ENCODE measurements around the gene ZDHHC21.

DNA sequence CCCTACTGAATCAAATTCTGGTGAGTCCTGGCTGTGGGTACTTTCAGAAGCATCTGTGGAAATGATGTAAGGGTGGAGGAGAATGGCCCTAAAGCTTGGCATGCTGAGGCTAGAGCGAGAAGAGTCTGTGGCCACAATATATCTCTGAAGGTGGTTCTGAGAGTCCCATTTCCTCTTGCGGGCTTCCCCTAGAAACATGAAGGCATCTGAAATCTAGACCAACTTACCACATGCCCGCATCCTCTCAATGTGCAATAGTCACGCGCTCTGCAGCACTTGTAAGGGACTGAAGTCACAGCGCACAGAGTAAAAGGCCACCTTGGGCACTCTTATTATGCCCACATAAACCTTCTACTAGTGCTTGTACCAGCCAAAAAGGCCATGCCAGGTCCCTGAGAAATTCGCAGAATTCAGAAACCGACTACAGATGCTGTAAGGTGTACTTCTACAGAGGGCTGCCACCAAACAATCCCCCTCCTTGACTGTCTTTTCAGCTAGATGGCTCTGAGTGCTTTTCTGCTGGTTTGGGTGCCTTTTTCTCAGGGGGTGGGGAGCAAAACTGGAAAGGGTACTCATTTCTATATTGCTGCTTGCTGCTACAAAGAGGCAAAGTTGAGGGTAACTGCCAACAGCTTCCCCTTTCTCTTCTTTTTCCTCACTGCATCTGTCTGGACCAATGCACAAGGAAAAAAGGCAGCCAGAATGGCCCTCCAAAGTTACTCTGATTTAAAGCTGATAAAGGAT, 107.3 kb downstream of the ZDHHC21 start:
- TF ChIP-seq NBN (IDR thresholded peaks at IDR 0.05; ENCODE audit: low read depth): no peak
- TF ChIP-seq POLR2A (conservative IDR thresholded peaks at IDR 0.05): no peak
- TF ChIP-seq, protein P1, sequence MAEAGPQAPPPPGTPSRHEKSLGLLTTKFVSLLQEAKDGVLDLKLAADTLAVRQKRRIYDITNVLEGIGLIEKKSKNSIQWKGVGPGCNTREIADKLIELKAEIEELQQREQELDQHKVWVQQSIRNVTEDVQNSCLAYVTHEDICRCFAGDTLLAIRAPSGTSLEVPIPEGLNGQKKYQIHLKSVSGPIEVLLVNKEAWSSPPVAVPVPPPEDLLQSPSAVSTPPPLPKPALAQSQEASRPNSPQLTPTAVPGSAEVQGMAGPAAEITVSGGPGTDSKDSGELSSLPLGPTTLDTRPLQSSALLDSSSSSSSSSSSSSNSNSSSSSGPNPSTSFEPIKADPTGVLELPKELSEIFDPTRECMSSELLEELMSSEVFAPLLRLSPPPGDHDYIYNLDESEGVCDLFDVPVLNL (CRISPR knock-in tag; IDR thresholded peaks at IDR 0.05; ENCODE audit: low read depth): no peak
- no peak for TF ChIP-seq BRCA1 (IDR thresholded peaks at IDR 0.05)
- TF ChIP-seq BRCA1 (CRISPR knock-in tag; IDR thresholded peaks at IDR 0.05): no peak
- TF ChIP-seq, protein P2, sequence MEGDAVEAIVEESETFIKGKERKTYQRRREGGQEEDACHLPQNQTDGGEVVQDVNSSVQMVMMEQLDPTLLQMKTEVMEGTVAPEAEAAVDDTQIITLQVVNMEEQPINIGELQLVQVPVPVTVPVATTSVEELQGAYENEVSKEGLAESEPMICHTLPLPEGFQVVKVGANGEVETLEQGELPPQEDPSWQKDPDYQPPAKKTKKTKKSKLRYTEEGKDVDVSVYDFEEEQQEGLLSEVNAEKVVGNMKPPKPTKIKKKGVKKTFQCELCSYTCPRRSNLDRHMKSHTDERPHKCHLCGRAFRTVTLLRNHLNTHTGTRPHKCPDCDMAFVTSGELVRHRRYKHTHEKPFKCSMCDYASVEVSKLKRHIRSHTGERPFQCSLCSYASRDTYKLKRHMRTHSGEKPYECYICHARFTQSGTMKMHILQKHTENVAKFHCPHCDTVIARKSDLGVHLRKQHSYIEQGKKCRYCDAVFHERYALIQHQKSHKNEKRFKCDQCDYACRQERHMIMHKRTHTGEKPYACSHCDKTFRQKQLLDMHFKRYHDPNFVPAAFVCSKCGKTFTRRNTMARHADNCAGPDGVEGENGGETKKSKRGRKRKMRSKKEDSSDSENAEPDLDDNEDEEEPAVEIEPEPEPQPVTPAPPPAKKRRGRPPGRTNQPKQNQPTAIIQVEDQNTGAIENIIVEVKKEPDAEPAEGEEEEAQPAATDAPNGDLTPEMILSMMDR (IDR thresholded peaks at IDR 0.05 in 2 of 3, conservative IDR thresholded peaks at IDR 0.05 in 1 of 3; ENCODE audit: insufficient read depth in 2 of 3, low read depth in 1 of 3, low read length in 3 of 3): no peak
- TF ChIP-seq MAX (CRISPR knock-in tag; IDR thresholded peaks at IDR 0.05): no peak
- TF ChIP-seq SRF (CRISPR knock-in tag; IDR thresholded peaks at IDR 0.05): no peak

Data from K562 (cell line).